Upper lobe of left lung (tissue), 4 donors: ENCODE results near the gene EEPD1.

ENCODE experiments used
- POLR2A ChIP-seq, 4 donors: fragments of 450-650 bp; IDR thresholded peaks; one replicate each; pipeline ENCODE4 v1.5.1; 2016 to 2017; ENCODE audit warnings: antibody characterized with exemption in 4 of 4, mild to moderate bottlenecking in 2 of 4
- TF ChIP-seq, protein P1 (sequence below), 6 experiments: fragments of 450-650 bp in 4 of 6; fragments of 200-600 bp in 2 of 6; sonication (generic) in 2 of 6; IDR thresholded peaks; one replicate each; pipeline ENCODE4 v1.5.1; 2016 to 2019; ENCODE audit warnings: antibody characterized with exemption in 6 of 6

DNA sequence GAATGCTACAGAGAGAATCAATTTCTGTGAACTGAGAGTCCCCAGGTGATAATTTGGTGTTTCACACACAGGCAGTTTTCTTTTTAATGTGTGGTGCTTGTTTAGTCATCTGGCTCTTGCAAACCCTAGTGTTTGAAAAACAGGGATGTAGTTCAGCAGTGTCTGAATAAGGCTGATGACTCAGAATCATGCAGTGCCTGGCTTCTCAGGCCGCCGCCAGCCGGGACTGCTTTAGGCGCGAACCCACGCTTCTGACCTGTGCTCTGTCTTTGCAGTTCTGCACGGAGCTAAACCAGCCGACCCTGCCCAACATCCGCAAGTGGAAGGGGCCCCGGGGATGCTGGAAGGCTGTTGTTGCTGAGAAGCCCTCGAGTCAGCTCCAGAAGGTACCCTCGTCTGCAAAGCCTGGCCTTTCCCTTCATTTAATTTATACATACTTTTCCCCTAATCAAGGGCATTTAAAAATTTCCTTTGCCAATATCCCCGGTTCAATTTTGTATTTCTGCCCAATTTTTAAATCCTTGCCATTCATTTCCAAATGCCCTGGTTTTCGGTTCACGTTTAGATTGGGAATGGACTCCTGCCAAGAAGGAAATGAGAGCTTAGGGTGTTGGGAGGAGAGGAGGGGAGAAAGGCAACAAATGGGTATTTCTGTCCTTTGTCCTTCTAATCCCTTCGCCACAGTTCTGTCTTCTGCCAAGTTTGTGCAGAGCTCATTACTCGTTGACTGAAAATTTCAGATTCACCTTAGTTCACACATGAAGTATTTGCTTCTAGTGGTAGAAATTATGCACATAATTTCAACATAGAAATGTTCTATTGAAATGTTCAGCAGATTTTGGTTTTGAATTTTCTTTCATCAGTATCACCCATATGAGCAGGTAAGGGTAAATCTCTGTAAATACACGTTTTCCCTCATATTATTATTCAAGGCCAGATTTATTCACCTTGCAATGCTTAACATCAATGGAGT is 128.1 kb downstream of the EEPD1 start:
- TF ChIP-seq, protein P1, sequence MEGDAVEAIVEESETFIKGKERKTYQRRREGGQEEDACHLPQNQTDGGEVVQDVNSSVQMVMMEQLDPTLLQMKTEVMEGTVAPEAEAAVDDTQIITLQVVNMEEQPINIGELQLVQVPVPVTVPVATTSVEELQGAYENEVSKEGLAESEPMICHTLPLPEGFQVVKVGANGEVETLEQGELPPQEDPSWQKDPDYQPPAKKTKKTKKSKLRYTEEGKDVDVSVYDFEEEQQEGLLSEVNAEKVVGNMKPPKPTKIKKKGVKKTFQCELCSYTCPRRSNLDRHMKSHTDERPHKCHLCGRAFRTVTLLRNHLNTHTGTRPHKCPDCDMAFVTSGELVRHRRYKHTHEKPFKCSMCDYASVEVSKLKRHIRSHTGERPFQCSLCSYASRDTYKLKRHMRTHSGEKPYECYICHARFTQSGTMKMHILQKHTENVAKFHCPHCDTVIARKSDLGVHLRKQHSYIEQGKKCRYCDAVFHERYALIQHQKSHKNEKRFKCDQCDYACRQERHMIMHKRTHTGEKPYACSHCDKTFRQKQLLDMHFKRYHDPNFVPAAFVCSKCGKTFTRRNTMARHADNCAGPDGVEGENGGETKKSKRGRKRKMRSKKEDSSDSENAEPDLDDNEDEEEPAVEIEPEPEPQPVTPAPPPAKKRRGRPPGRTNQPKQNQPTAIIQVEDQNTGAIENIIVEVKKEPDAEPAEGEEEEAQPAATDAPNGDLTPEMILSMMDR (IDR thresholded peaks at IDR 0.05): no peak
- peak in 1 of 4 donors; percentile 33 for TF ChIP-seq POLR2A (IDR thresholded peaks at IDR 0.05)
